ENCODE measurements around the gene ZNF652. TPM values are rescaled to one million over a fixed set of nuclear protein-coding genes. Genes with fewer than 3 reads are reported as not detected.

ZNF652 gene
- total RNA-seq, 1 experiment from 2014 or later = 18.2 TPM

DNA sequence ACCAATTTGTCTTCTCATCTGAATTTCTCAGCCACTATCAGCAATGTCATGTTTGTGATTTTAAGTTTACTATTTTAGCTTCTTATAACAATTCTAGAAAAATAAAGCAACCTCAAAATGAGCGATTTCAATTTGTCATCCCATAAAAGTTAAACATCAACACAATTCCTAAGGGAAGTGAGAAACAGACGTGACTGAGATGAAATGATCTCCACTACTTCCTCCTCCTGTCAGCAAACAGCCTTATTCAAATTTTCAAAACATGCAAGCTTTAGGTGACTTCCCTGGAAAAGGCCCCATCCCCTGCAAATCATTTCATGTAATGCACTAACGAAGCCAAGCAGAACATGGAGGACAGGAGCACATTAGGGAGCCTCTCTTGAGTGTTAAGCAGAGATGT is 64.9 kb downstream of the ZNF652 start:
- BruUV-seq (replicated peaks) = no TSS peak
- Histone ChIP-seq H4K20me1 (ENCODE audit: low read length) (no peaks in the 10 kb centered on the region), H3K27me3 (ENCODE audit: low read length) (no peaks in the 10 kb centered on the region), H3K9ac (ENCODE audit: low read length) (no peak overlapping the region), H3K9me3 (ENCODE audit: low read length) (no peaks in the 10 kb centered on the region), H3K4me2 (ENCODE audit: low read length) (no peak overlapping the region), H3K9me2 (replicated peaks; ENCODE audit: low read length) (no peaks in the 10 kb centered on the region), H2AFZ (ENCODE audit: low read length) (no peak overlapping the region), H3K27ac (ENCODE audit: low read length) (no peak overlapping the region), H3K4me1 (ENCODE audit: insufficient read depth, low read length) (no peaks in the 10 kb centered on the region), H3K79me2 (ENCODE audit: low read length) (no peaks in the 10 kb centered on the region), H3K36me3 (ENCODE audit: low read depth, low read length) (peaks cover 14% of the 10 kb centered on the region; the same call in 1 of the 2 replicates), H3K4me3 (ENCODE audit: low read length) (no peak overlapping the region), H3F3A (ENCODE audit: low read length, unreplicated experiment) (no peaks in the 10 kb centered on the region)
- ChIA-PET CTCF (no interaction called here), POLR2A (ENCODE audit: unreplicated experiment) (no interaction called here)
- intact Hi-C loops (cut with micrococcal nuclease) = no loop called here
- TF ChIP-seq EZH2 (IDR thresholded peaks at IDR 0.05; ENCODE audit: low read length, unreplicated experiment) = no peak
- DNase-seq (no peak), ATAC-seq (no peak)

DNA sequence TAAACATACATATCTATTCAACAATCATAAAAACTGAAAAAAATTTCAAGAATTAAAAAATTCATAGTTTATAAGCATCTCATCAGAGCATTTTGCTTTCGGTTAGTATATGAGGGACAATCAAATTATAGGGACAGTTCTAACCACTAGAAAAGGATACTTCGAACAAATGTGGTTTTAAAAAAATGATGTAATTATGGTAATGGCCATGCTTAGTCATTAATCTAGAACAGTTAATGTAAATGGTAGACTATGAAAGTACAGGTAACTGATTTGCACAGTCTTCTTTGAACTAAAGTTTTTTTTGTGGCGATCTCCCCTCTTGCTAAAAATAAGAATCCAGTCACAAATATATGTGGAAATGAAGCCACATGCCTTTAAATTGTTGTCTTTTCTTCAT is 67.9 kb downstream of the ZNF652 start:
- intact Hi-C loops (cut with micrococcal nuclease) = no loop called here
- no peaks in the 10 kb centered on the region for H3K27me3 ChIP-seq (ENCODE audit: low read length)
- ChIA-PET POLR2A (ENCODE audit: unreplicated experiment) (no interaction called here), CTCF (no interaction called here)
- no peak overlapping the region for H3K4me2 ChIP-seq (ENCODE audit: low read length)
- H3K9me3 ChIP-seq (ENCODE audit: low read length) = no peaks in the 10 kb centered on the region
- no peaks in the 10 kb centered on the region; the same call in 1 of the 2 replicates for H4K20me1 ChIP-seq (ENCODE audit: low read length)
- H3K9me2 ChIP-seq (replicated peaks; ENCODE audit: low read length) = no peaks in the 10 kb centered on the region
- peaks cover 20% of the 10 kb centered on the region; the same call in 1 of the 2 replicates for H3K36me3 ChIP-seq (ENCODE audit: low read depth, low read length)
- ATAC-seq (no peak), DNase-seq (no peak)
- no peaks in the 10 kb centered on the region for H3K79me2 ChIP-seq (ENCODE audit: low read length)
- H3K27ac ChIP-seq (ENCODE audit: low read length) = no peak overlapping the region
- H3K4me1 ChIP-seq (ENCODE audit: insufficient read depth, low read length) = no peaks in the 10 kb centered on the region
- TF ChIP-seq EZH2 (IDR thresholded peaks at IDR 0.05; ENCODE audit: low read length, unreplicated experiment) (no peak), EZH2phosphoT487 (IDR thresholded peaks at IDR 0.05; ENCODE audit: borderline replicate concordance, low read length) (no peak)
- TF ChIP-seq, protein P1, sequence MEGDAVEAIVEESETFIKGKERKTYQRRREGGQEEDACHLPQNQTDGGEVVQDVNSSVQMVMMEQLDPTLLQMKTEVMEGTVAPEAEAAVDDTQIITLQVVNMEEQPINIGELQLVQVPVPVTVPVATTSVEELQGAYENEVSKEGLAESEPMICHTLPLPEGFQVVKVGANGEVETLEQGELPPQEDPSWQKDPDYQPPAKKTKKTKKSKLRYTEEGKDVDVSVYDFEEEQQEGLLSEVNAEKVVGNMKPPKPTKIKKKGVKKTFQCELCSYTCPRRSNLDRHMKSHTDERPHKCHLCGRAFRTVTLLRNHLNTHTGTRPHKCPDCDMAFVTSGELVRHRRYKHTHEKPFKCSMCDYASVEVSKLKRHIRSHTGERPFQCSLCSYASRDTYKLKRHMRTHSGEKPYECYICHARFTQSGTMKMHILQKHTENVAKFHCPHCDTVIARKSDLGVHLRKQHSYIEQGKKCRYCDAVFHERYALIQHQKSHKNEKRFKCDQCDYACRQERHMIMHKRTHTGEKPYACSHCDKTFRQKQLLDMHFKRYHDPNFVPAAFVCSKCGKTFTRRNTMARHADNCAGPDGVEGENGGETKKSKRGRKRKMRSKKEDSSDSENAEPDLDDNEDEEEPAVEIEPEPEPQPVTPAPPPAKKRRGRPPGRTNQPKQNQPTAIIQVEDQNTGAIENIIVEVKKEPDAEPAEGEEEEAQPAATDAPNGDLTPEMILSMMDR (conservative IDR thresholded peaks at IDR 0.05; ENCODE audit: low read depth, low read length) = no peak
- no peak overlapping the region for H3K4me3 ChIP-seq (ENCODE audit: low read length)
- no TSS peak for BruUV-seq (replicated peaks)
- H3F3A ChIP-seq (ENCODE audit: low read length, unreplicated experiment) = no peaks in the 10 kb centered on the region
- no peak overlapping the region for H2AFZ ChIP-seq (ENCODE audit: low read length)
- H3K9ac ChIP-seq (ENCODE audit: low read length) = no peak overlapping the region

DNA sequence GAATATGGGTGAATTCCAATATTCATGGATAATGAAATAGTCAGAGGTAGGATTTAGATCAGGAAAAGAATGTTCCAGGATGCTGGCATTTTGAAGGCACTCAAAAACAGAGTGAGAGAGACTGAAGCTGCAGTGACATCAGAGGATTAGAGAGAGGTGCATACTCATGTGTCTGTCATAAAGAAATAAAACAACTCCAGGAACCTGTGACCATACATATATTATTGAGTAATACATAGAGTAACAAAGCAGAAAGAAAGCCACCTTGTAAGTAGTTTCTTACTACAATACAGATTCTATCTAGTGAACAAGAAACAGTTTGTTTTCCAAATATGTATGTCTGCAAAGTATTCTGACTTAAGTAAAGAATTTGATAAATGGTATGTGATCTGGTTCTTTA is 69.1 kb downstream of the ZNF652 start:
- intact Hi-C loops (cut with micrococcal nuclease) = no loop called here
- DNase-seq (no peak), ATAC-seq (no peak)
- no peak overlapping the region for H3K4me3 ChIP-seq (ENCODE audit: low read length)
- no peak overlapping the region for H3K4me2 ChIP-seq (ENCODE audit: low read length)
- no peak overlapping the region for H2AFZ ChIP-seq (ENCODE audit: low read length)
- H3K9me2 ChIP-seq (replicated peaks; ENCODE audit: low read length) = no peaks in the 10 kb centered on the region
- no peak overlapping the region for H3K27ac ChIP-seq (ENCODE audit: low read length)
- no peaks in the 10 kb centered on the region; the same call in 1 of the 2 replicates for H4K20me1 ChIP-seq (ENCODE audit: low read length)
- H3K9ac ChIP-seq (ENCODE audit: low read length) = no peak overlapping the region
- ChIA-PET POLR2A (ENCODE audit: unreplicated experiment) (no interaction called here), CTCF (interaction anchor here (0.6 kb wide), 1 partner anchor 152 kb away, joined by 10 read pairs; no protein-coding TSS in a partner anchor)
- no TSS peak for BruUV-seq (replicated peaks)
- H3F3A ChIP-seq (ENCODE audit: low read length, unreplicated experiment) = no peaks in the 10 kb centered on the region
- no peaks in the 10 kb centered on the region for H3K4me1 ChIP-seq (ENCODE audit: insufficient read depth, low read length)
- TF ChIP-seq EZH2 (IDR thresholded peaks at IDR 0.05; ENCODE audit: low read length, unreplicated experiment) (no peak), EZH2phosphoT487 (IDR thresholded peaks at IDR 0.05; ENCODE audit: borderline replicate concordance, low read length) (no peak)
- TF ChIP-seq, protein P1 (conservative IDR thresholded peaks at IDR 0.05; ENCODE audit: low read depth, low read length) = no peak
- H3K36me3 ChIP-seq (ENCODE audit: low read depth, low read length) = peaks cover 14% of the 10 kb centered on the region; the same call in 1 of the 2 replicates
- no peaks in the 10 kb centered on the region for H3K79me2 ChIP-seq (ENCODE audit: low read length)
- no peaks in the 10 kb centered on the region for H3K27me3 ChIP-seq (ENCODE audit: low read length)
- no peaks in the 10 kb centered on the region for H3K9me3 ChIP-seq (ENCODE audit: low read length)
